ENCODE results near the gene ACYP1.

DNA sequence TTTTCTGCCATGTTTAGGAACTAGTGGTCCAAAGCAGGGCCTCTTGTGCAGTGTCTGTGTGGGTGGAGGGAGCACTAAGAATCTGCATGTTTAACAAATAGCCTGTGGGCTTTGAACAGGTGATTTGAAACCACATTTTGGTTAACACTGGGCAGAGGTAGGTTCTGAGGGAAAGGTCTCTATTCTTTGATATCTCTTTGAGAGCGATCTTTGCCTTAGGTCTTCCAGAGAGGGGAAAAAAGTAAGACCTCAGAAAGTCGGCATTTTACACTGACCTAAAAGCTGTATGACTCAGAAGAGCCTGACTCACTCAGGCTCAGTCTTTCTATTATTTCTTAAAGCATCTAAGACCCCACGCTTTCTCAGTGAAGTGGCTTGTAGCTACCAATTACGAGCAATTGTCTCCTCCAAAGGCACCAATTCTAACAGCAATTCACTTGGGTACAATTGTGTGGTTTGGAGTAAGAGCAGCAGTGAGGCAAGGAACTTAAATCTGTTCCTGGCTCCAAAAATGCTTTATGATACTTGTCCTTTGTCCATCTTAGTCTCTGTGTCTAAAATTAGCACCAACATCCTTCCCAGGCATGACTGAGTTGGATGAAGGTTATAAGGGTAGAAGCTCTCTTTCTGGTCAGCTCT lies 52.3 kb downstream of the ACYP1 start:
- TF ChIP-seq CTCF (conservative IDR thresholded peaks at IDR 0.05; ENCODE audit: low read depth, low read length) = no peak
- TF ChIP-seq EZH2 (IDR thresholded peaks at IDR 0.05; ENCODE audit: low read length, unreplicated experiment) = no peak
